OCI-LY1 (cell line): ENCODE results near the gene SLCO2A1.

Experiments
- H2AFZ ChIP-seq: fragments of 200-600 bp; sonication (generic), shearing (Covaris generic); 2 replicates; pipeline ENCODE4 v1.6.0; 2014; ENCODE audit warnings: antibody characterized with exemption, mild to moderate bottlenecking, low read length
- H3F3A ChIP-seq: fragments of 200-600 bp; sonication (generic), shearing (Covaris generic); 2 replicates; pipeline ENCODE4 v1.6.0; 2014; ENCODE audit warnings: mild to moderate bottlenecking, antibody characterized with exemption, low read length, moderate library complexity; ENCODE audit not compliant: insufficient read depth
- H3K27ac ChIP-seq: fragments of 200-600 bp; sonication (generic); 2 replicates; pipeline ENCODE4 v1.5.1; 2014; ENCODE audit warnings: low read length, mixed run types, mild to moderate bottlenecking, low read depth; ENCODE audit not compliant: poor library complexity, severe bottlenecking
- H3K27me3 ChIP-seq: fragments of 200-600 bp; sonication (generic); 2 replicates; pipeline ENCODE4 v1.6.0; 2014; ENCODE audit warnings: antibody characterized with exemption, mild to moderate bottlenecking, low read length, moderate library complexity; ENCODE audit not compliant: insufficient read depth
- H3K36me3 ChIP-seq: fragments of 200-600 bp; sonication (generic); 2 replicates; pipeline ENCODE4 v1.6.1; 2014; ENCODE audit warnings: mild to moderate bottlenecking, antibody characterized with exemption, low read length, moderate library complexity, mixed read lengths; ENCODE audit not compliant: insufficient read depth
- H3K4me1 ChIP-seq: fragments of 200-600 bp; sonication (generic); 2 replicates; pipeline ENCODE4 v1.5.1; 2014; ENCODE audit warnings: mild to moderate bottlenecking, low read length, moderate library complexity; ENCODE audit not compliant: insufficient read depth, severe bottlenecking
- H3K4me2 ChIP-seq: fragments of 200-600 bp; sonication (generic), shearing (Covaris generic); 2 replicates; pipeline ENCODE4 v1.6.1; 2014; ENCODE audit warnings: low read length
- H3K4me3 ChIP-seq: fragments of 200-600 bp; sonication (generic); 2 replicates; pipeline ENCODE4 v1.5.1; 2014; ENCODE audit warnings: low read length, low read depth, mild to moderate bottlenecking, mixed read lengths; ENCODE audit not compliant: poor library complexity, severe bottlenecking
- H3K79me2 ChIP-seq: fragments of 200-600 bp; shearing (Covaris generic); 2 replicates; pipeline ENCODE4 v1.6.1; 2016; ENCODE audit warnings: mixed run types, low read length, mixed read lengths; ENCODE audit not compliant: insufficient read depth
- H3K9ac ChIP-seq: fragments of 200-600 bp; sonication (generic), shearing (Covaris generic); 2 replicates; pipeline ENCODE4 v1.6.1; 2014; ENCODE audit warnings: mild to moderate bottlenecking, low read length, mixed read lengths
- H3K9me2 ChIP-seq: fragments of 200-600 bp; sonication (generic), shearing (Covaris generic); 2 replicates; pipeline ENCODE4 v1.6.1; 2014; ENCODE audit warnings: low read depth, mild to moderate bottlenecking, low read length, mixed read lengths
- H3K9me3 ChIP-seq: fragments of 200-600 bp; shearing (Covaris generic); 2 replicates; pipeline ENCODE4 v1.6.1; 2014; ENCODE audit warnings: low read length, mixed read lengths
- H4K20me1 ChIP-seq: fragments of 200-600 bp; sonication (generic), shearing (Covaris generic); 2 replicates; pipeline ENCODE4 v1.6.0; 2016; ENCODE audit warnings: mild to moderate bottlenecking, low read length; ENCODE audit not compliant: insufficient read depth
- CTCF ChIP-seq: fragments of 200-600 bp; sonication (generic), shearing (Covaris generic); IDR thresholded peaks from 2 replicates; pipeline ENCODE4 v1.5.1; 2017; ENCODE audit warnings: mild to moderate bottlenecking, antibody characterized with exemption, low read length, moderate library complexity, mixed read lengths
- EZH2 ChIP-seq: fragments of 200-600 bp; sonication (generic), shearing (Covaris generic); IDR thresholded peaks from 2 replicates; pipeline ENCODE4 v1.8.0; 2017; ENCODE audit warnings: borderline replicate concordance, mixed run types, mild to moderate bottlenecking, antibody characterized with exemption, low read length, moderate library complexity, mixed read lengths

Gene SLCO2A1

GRCh38 chr3:133886031-133886722 is 143.5 kb downstream of the SLCO2A1 start:
- no peak overlapping the region for H3K9ac ChIP-seq
- H3K36me3 ChIP-seq, result no peaks in the 10 kb centered on the region
- no peaks in the 10 kb centered on the region for H3K9me3 ChIP-seq
- no peak overlapping the region for H3K27ac ChIP-seq
- no peak overlapping the region for H2AFZ ChIP-seq
- no peak overlapping the region for H3K4me3 ChIP-seq
- no peaks in the 10 kb centered on the region for H3K9me2 ChIP-seq
- no peaks in the 10 kb centered on the region for H3K79me2 ChIP-seq
- H3F3A ChIP-seq, result no peaks in the 10 kb centered on the region
- TF ChIP-seq EZH2 (no peak), CTCF (no peak)
- H3K27me3 ChIP-seq, result no peaks in the 10 kb centered on the region; the same call in 1 of the 2 replicates
- no peaks in the 10 kb centered on the region for H3K4me1 ChIP-seq
- no peak overlapping the region for H3K4me2 ChIP-seq
- no peaks in the 10 kb centered on the region for H4K20me1 ChIP-seq

GRCh38 chr3:133884887-133885711 is 144.6 kb downstream of the SLCO2A1 start:
- no peaks in the 10 kb centered on the region for H3K36me3 ChIP-seq
- H3K4me2 ChIP-seq, result no peak overlapping the region
- H3K4me3 ChIP-seq, result no peak overlapping the region
- H3K9me3 ChIP-seq, result no peaks in the 10 kb centered on the region
- no peak overlapping the region for H3K27ac ChIP-seq
- H3K9ac ChIP-seq, result no peak overlapping the region
- H3K79me2 ChIP-seq, result no peaks in the 10 kb centered on the region
- H3F3A ChIP-seq, result no peaks in the 10 kb centered on the region
- no peaks in the 10 kb centered on the region; the same call in 1 of the 2 replicates for H3K27me3 ChIP-seq
- no peak overlapping the region for H2AFZ ChIP-seq
- TF ChIP-seq CTCF (no peak), EZH2 (no peak)
- H4K20me1 ChIP-seq, result no peaks in the 10 kb centered on the region
- H3K9me2 ChIP-seq, result no peaks in the 10 kb centered on the region
- H3K4me1 ChIP-seq, result no peaks in the 10 kb centered on the region

GRCh38 chr3:133884054-133884886 is 145.5 kb downstream of the SLCO2A1 start:
- Histone ChIP-seq H3K4me3 (no peak overlapping the region), H2AFZ (no peak overlapping the region), H3K4me2 (no peak overlapping the region), H4K20me1 (no peaks in the 10 kb centered on the region), H3K36me3 (no peaks in the 10 kb centered on the region), H3F3A (no peaks in the 10 kb centered on the region), H3K79me2 (no peaks in the 10 kb centered on the region), H3K4me1 (no peaks in the 10 kb centered on the region), H3K9me3 (no peaks in the 10 kb centered on the region), H3K9ac (no peak overlapping the region), H3K27ac (no peak overlapping the region), H3K27me3 (no peaks in the 10 kb centered on the region; the same call in 1 of the 2 replicates), H3K9me2 (no peaks in the 10 kb centered on the region)
- TF ChIP-seq CTCF, result no peak
- TF ChIP-seq EZH2, result no peak
